GM13977 (cell line): Measurements from ENCODE around the gene OCA2.

Source experiments
- DNase-seq: peaks from one replicate; pipeline ENCODE4 v3.0.0; 2012; ENCODE audit warnings: low spot score
- in situ Hi-C: fragments of 300-500 bp; cut with MboI; formaldehyde crosslinking; loops from one replicate; pipeline ENCODE4 v1.12.0; 2022; ENCODE audit warnings: low sequenced_read_pairs, low pct_unique_long_range_greater_than_20kb, mixed read lengths, inconsistent platforms; ENCODE audit not compliant: unreplicated experiment
- TF ChIP-seq, protein P1 (sequence below): IDR thresholded peaks from 2 replicates; pipeline ENCODE4 v1.5.1; 2012; ENCODE audit warnings: mild to moderate bottlenecking, control low read depth; ENCODE audit not compliant: insufficient read depth; ENCODE audit errors: extremely low read depth, missing control alignments

OCA2 gene

DNA sequence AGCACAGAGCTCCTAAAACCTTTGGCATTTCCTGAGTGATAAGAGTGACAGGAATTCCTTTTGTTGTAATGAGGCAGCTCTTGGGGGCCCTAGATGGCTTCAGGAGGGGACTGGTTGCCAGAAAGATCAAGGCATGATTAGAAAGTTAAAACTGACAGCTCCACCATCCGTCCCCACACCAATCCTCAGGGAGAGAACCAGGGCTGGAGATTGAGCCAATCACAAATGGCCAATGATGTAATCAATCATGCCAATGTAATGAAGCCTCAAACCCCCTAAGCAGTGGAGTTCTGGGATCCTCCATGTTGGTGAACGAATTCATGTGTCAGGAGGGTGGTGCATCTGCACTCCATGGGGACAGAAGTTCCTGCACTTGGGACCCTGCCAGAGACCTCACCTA lies 265.1 kb downstream of the OCA2 start:
- DNase-seq: no peak
- TF ChIP-seq, protein P1, sequence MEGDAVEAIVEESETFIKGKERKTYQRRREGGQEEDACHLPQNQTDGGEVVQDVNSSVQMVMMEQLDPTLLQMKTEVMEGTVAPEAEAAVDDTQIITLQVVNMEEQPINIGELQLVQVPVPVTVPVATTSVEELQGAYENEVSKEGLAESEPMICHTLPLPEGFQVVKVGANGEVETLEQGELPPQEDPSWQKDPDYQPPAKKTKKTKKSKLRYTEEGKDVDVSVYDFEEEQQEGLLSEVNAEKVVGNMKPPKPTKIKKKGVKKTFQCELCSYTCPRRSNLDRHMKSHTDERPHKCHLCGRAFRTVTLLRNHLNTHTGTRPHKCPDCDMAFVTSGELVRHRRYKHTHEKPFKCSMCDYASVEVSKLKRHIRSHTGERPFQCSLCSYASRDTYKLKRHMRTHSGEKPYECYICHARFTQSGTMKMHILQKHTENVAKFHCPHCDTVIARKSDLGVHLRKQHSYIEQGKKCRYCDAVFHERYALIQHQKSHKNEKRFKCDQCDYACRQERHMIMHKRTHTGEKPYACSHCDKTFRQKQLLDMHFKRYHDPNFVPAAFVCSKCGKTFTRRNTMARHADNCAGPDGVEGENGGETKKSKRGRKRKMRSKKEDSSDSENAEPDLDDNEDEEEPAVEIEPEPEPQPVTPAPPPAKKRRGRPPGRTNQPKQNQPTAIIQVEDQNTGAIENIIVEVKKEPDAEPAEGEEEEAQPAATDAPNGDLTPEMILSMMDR: no peak
- in situ Hi-C loops: no loop called here

DNA sequence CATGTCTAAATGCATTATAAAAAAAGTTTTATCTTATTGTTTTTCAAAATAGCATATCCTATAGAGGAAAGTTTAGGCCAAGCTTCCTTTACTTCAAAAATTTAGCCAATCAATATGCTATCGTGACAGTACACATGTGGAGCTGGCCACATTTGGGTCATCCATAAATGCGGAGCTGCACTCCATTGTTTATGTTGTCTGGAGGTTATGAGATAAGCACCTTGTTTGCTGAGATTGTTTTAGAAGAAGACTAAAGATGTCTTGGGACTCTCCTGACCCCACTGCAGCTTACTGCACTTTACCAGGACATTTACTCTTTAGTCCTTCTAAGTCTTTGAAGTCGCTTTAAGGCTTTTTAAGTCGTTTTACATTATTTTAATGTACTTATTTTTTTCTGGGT lies 265.9 kb downstream of the OCA2 start:
- TF ChIP-seq, protein P1: no peak
- DNase-seq: no peak
- in situ Hi-C loops: no loop called here

DNA sequence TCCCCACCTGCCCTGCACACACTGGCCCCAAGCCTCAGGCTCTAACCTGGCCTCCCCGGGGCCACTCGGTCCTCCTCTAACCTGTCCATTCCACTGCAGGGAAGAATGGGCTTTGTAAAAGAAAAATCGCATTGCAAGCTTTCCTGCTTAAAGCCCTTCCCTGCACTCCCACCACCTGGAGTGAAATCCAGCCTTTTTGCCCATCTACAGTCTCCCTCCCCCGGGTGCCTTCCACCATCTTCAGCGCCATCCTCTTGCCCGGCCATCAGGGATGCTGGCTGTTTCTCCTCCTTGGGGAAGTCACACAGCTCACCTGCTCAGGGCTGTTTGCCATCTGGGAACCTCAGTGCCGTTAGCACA lies 266.9 kb downstream of the OCA2 start:
- in situ Hi-C loops: no loop called here
- TF ChIP-seq, protein P1: no peak
- DNase-seq: no peak

DNA sequence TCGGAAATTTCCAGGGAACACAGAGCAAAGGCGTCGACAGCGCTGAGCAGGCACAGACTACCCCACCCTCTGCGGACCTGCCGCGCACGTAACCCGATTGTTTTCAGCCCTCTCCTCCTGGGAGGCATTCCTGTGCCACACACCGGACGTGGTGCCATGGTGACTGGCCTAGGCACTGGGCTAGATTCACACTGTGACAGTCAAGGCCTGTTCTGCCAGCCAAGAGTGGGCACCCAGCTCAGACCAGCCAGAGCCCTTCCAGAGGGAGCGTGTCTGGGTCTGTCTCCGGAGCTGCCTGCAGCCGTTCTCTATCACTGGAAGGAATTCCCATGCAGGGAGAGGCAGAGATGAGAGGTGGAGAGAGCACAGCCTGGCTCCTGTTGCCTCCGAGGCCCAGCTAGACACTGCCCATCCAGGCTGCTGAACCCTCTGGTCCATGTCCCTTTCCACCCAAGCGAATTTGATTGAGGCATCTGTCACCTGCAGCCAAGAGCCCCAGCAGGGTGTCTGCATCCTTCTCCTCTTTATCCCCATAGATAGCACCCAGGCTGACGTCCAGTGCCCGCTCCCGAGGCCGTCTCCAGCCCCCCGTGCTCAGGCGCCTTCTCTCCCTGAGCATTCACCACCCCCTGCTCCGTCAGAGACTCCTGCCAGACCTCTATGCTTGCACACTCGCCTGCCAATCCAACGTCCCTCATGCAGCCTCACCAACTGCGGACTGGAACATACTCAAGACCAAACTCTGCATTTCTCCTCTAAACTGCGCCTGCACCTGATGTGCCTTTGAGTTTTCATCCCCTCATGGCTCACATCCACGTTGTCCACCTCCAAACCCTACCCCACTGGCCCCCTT lies 267.5 kb downstream of the OCA2 start:
- TF ChIP-seq, protein P1: no peak
- no peak for DNase-seq
- in situ Hi-C loops: no loop called here

DNA sequence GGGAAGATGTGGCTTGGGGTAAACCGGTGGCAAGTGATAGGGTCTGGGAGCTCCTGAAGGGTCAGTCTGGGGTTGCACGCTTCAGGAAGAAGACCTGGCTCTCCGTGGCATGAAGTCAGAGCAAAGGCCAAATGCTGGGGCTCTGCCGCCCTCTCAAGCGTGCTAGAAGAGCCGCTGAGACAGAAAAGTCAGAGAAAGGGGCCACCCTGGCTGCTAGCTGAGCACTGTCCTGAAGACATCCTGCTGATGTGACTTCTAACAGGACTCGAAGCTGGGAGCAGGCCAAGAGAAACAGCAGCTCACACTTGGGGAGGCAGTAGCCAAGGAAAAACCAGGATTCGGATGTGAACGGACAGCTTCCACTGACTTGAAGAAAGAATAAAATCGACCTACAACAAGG lies 270.4 kb downstream of the OCA2 start:
- in situ Hi-C loops: no loop called here
- TF ChIP-seq, protein P1: no peak
- no peak for DNase-seq

DNA sequence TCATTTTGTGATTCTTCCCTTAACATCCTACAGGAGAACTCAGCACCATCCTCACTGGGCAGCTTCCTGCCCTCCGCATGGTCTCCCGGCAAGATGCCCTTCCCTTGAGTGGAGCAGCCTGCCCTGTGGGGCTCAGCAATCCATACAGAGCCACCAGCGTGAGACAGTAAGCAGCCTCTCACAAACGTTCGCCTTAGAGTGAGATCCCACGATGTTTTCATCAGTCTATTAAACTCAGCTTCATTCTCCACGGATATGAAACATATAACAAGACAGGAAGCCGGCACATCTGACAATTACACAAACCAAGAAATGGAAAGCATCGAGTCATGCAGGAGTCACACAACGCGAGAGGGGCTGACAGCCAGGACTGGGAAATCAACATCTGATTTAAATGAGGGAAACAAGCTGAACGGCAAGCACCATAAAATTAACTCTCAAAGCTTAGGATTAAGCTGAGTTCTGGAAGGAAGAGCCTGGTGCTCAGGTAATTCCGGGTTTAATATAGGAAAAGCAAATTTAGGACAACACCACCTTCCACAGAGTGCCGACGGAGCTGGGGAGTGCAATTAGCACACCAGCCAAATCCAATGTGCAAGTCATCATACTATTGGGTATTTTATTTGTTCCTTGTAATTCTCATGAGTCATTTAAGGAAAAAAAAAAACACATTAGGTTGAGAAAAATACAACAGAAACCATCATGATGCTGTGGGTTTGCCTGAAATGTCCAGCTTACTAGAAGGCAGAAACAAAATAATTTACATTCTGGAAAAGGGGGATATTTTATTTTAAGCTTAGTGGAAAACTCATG lies 272.0 kb downstream of the OCA2 start:
- in situ Hi-C loops: no loop called here
- TF ChIP-seq, protein P1: no peak
- DNase-seq: no peak
